ENCODE results near the gene NDUFS6. TPM values are rescaled to one million over a fixed set of nuclear protein-coding genes. Genes with fewer than 3 reads are reported as not detected.

NDUFS6 gene
- total and polyA plus RNA-seq, 2 of the 4 experiments (the other 2 are of a cell fraction), result 10.4 to 69.0 TPM

- Histone ChIP-seq H3K9me1 (ENCODE audit: insufficient read depth, low read length) (no peaks in the 10 kb centered on the region), H3K9ac (ENCODE audit: low read depth, low read length) (no peak overlapping the region), H2AK5ac (ENCODE audit: low read depth, low read length) (no peak overlapping the region), H3K36me3 (ENCODE audit: control insufficient read depth, insufficient read depth, low read length) (peaks cover 59% of the 10 kb centered on the region), H4K5ac (ENCODE audit: low read depth, low read length) (no peak overlapping the region), H3K14ac (replicated peaks; ENCODE audit: low read depth, low read length) (no peak overlapping the region), H3K4me1 (ENCODE audit: control insufficient read depth, insufficient read depth, low read length) (peaks cover 4% of the 10 kb centered on the region; the same call in 1 of the 2 replicates), H3K56ac (ENCODE audit: extremely low read depth, insufficient read depth, low read length) (no peak overlapping the region), H3K27ac (ENCODE audit: insufficient read depth, low read length) (no peak overlapping the region), H2BK20ac (ENCODE audit: low read depth, low read length) (no peak overlapping the region), H3K23ac (ENCODE audit: low read depth, low read length) (no peak overlapping the region), H2AK9ac (replicated peaks; ENCODE audit: low read depth, low read length, poor library complexity) (no peak overlapping the region), H2BK120ac (ENCODE audit: low read depth, low read length) (no peak overlapping the region), H2BK5ac (ENCODE audit: low read depth, low read length, poor library complexity, severe bottlenecking) (no peak overlapping the region), H3K27me3 (ENCODE audit: control insufficient read depth, insufficient read depth, low read length) (no peaks in the 10 kb centered on the region), H4K20me1 (ENCODE audit: insufficient read depth, low read length) (no peaks in the 10 kb centered on the region), H3K18ac (ENCODE audit: low read depth, low read length) (no peak overlapping the region), H2AFZ (replicated peaks; ENCODE audit: low read length, poor library complexity) (no peak overlapping the region), H3K4ac (ENCODE audit: low read depth, low read length) (no peak overlapping the region), H3K79me1 (ENCODE audit: low read depth in 1 of 2, low read length in 2 of 2) (peaks cover 42 to 72% of the 10 kb centered on the region in 2 experiments), H4K91ac (ENCODE audit: insufficient read depth, low read depth, low read length) (no peak overlapping the region), H4K8ac (ENCODE audit: low read depth in 2 of 2, low read length in 2 of 2) (no peak overlapping the region), H3K9me3 (ENCODE audit: control insufficient read depth, insufficient read depth, low read length) (no peaks in the 10 kb centered on the region), H2BK15ac (ENCODE audit: low read depth, low read length) (no peak overlapping the region), H3K4me3 (ENCODE audit: insufficient read depth, low read depth, low read length) (no peak overlapping the region), H3K4me2 (ENCODE audit: low read depth, low read length) (no peak overlapping the region)
- ChIA-PET POLR2A (ENCODE audit: unreplicated experiment) (no interaction called here), CTCF (no interaction called here)
- no peak for TF ChIP-seq POLR2A (IDR thresholded peaks at IDR 0.05; ENCODE audit: low read depth, low read length)
- no peak for TF ChIP-seq FOS (IDR thresholded peaks at IDR 0.05; ENCODE audit: low read depth, low read length)
- no peak for TF ChIP-seq CTCF (conservative IDR thresholded peaks at IDR 0.05; ENCODE audit: low read depth, low read length)
- no peak for TF ChIP-seq MXI1 (IDR thresholded peaks at IDR 0.05; ENCODE audit: borderline replicate concordance, low read depth, low read length)
- TF ChIP-seq CHD1 (IDR thresholded peaks at IDR 0.05; ENCODE audit: low read depth, low read length), result no peak
- TF ChIP-seq RAD21 (IDR thresholded peaks at IDR 0.05; ENCODE audit: low read length), result no peak
- no peak for TF ChIP-seq MAFK (IDR thresholded peaks at IDR 0.05; ENCODE audit: low read depth, low read length)
- TF ChIP-seq RCOR1 (IDR thresholded peaks at IDR 0.05; ENCODE audit: insufficient replicate concordance, low read length), result no peak
- TF ChIP-seq SMC3 (IDR thresholded peaks at IDR 0.05; ENCODE audit: low read depth, low read length), result no peak
- TF ChIP-seq, protein P1, sequence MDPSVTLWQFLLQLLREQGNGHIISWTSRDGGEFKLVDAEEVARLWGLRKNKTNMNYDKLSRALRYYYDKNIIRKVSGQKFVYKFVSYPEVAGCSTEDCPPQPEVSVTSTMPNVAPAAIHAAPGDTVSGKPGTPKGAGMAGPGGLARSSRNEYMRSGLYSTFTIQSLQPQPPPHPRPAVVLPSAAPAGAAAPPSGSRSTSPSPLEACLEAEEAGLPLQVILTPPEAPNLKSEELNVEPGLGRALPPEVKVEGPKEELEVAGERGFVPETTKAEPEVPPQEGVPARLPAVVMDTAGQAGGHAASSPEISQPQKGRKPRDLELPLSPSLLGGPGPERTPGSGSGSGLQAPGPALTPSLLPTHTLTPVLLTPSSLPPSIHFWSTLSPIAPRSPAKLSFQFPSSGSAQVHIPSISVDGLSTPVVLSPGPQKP (IDR thresholded peaks at IDR 0.05; ENCODE audit: borderline replicate concordance, low read depth, low read length), result no peak
- no peak for TF ChIP-seq NFE2L2 (IDR thresholded peaks at IDR 0.05; ENCODE audit: low read depth, low read length)
- TF ChIP-seq, protein P2, sequence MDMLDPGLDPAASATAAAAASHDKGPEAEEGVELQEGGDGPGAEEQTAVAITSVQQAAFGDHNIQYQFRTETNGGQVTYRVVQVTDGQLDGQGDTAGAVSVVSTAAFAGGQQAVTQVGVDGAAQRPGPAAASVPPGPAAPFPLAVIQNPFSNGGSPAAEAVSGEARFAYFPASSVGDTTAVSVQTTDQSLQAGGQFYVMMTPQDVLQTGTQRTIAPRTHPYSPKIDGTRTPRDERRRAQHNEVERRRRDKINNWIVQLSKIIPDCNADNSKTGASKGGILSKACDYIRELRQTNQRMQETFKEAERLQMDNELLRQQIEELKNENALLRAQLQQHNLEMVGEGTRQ (IDR thresholded peaks at IDR 0.05; ENCODE audit: low read depth, low read length), result no peak
- WGBS, 2 experiments (ENCODE audit: extremely low coverage in 2 of 2, insufficient read length in 1 of 2), result 100% methylated on average over 3 of the region's 4 CpGs; no CpG with 5 or more reads in 1 of the 2 experiments
- intact Hi-C loops (cut with micrococcal nuclease), result no loop called here
- no peak for ATAC-seq (ENCODE audit: low read depth)
- BruUV-seq (replicated peaks), result no TSS peak
- in situ Hi-C loops (cut with MboI; ENCODE audit: low sequenced_read_pairs), result no loop called here
- DNase-seq, result no peak
- dilution Hi-C loops (cut with HindIII; ENCODE audit: low sequenced_read_pairs, unreplicated experiment), result no loop called here
These were observed 4.1 kb downstream of the NDUFS6 start for GRCh38 chr5:1805326-1805725.

Measured in IMR-90 (cell line).